Activated naive CD4-positive, alpha-beta T cell treated with anti-CD3 and anti-CD28 coated beads, Interleukin-2, amount 10 ng/mL, durations not matched to agents 7 days and 5 days (primary cell): ENCODE results near the gene TUBGCP5.
"Not testable (repeated sequence)": the region's sequence is repeated elsewhere in the genome, so short reads cannot be mapped to it uniquely, and the experiment has no call there.

Experiments
- CTCF ChIA-PET: fragments of 350-600 bp; sonication (Branson Sonifier 250); formaldehyde crosslinking; loops from one replicate; lab custom pipeline; 2021; ENCODE audit warnings: antibody characterized with exemption; lab: Charles Lee
- DNase-seq: peaks from one replicate; pipeline ENCODE4 v3.0.0-alpha.2; 2020
- H3K27ac Mint-ChIP-seq: one replicate; pipeline ENCODE4 v1.8.0; 2021; ENCODE audit warnings: mild to moderate bottlenecking, moderate library complexity, mixed read lengths
- H3K27me3 Mint-ChIP-seq: one replicate; pipeline ENCODE4 v1.8.0; 2021; ENCODE audit warnings: mild to moderate bottlenecking, mixed read lengths
- H3K36me3 Mint-ChIP-seq: one replicate; pipeline ENCODE4 v1.8.0; 2021; ENCODE audit warnings: mixed read lengths
- H3K4me1 Mint-ChIP-seq: one replicate; pipeline ENCODE4 v1.8.0; 2021; ENCODE audit warnings: mixed read lengths
- H3K4me3 Mint-ChIP-seq: one replicate; pipeline ENCODE4 v1.8.0; 2021; ENCODE audit warnings: mild to moderate bottlenecking, moderate library complexity, mixed read lengths
- H3K9me3 Mint-ChIP-seq: one replicate; pipeline ENCODE4 v1.8.0; 2021; ENCODE audit warnings: mixed read lengths

Gene TUBGCP5

GRCh38 chr15:23022156-23022555, 17.2 kb downstream of the TUBGCP5 start:
- DNase-seq = no peak
- Mint-ChIP-seq H3K4me3 (no peak overlapping the region), H3K9me3 (no peaks in the 10 kb centered on the region), H3K36me3 (peaks cover 30% of the 10 kb centered on the region), H3K27ac (no peak overlapping the region), H3K27me3 (no peaks in the 10 kb centered on the region), H3K4me1 (no peaks in the 10 kb centered on the region)
- CTCF ChIA-PET = interaction anchor here (3.6 kb wide), 1 partner anchor 14 kb away, joined by 14 read pairs; no protein-coding TSS in a partner anchor

- no peak for DNase-seq
Measured at GRCh38 chr15:23014394-23015000, 24.9 kb downstream of the TUBGCP5 start.

GRCh38 chr15:23013681-23014080, 25.7 kb downstream of the TUBGCP5 start:
- Mint-ChIP-seq H3K4me1 (no peaks in the 10 kb centered on the region), H3K9me3 (no peaks in the 10 kb centered on the region), H3K27me3 (no peaks in the 10 kb centered on the region), H3K27ac (no peak overlapping the region), H3K36me3 (peaks cover 39% of the 10 kb centered on the region), H3K4me3 (no peak overlapping the region)
- no peak for DNase-seq
- CTCF ChIA-PET = interaction anchor here (1.5 kb wide), 1 partner anchor 23 kb away, joined by 3 read pairs; no protein-coding TSS in a partner anchor

More at GRCh38 chr15:23014394-23015000, 24.9 kb downstream of the TUBGCP5 start:
- no peaks in the 10 kb centered on the region for H3K27me3 Mint-ChIP-seq
- no peak overlapping the region for H3K4me3 Mint-ChIP-seq
- CTCF ChIA-PET = interaction anchor here (1.5 kb wide), 1 partner anchor 22 kb away, joined by 3 read pairs; no protein-coding TSS in a partner anchor
- H3K4me1 Mint-ChIP-seq = no peaks in the 10 kb centered on the region
- H3K36me3 Mint-ChIP-seq = peaks cover 38% of the 10 kb centered on the region
- no peak overlapping the region for H3K27ac Mint-ChIP-seq
- H3K9me3 Mint-ChIP-seq = no peaks in the 10 kb centered on the region

- H3K27ac Mint-ChIP-seq, DNase-seq, H3K27me3 Mint-ChIP-seq, H3K9me3 Mint-ChIP-seq, H3K4me3 Mint-ChIP-seq, H3K4me1 Mint-ChIP-seq: not testable (repeated sequence)
- H3K36me3 Mint-ChIP-seq = peaks cover 41% of the 10 kb centered on the region
- CTCF ChIA-PET = interaction anchor here (0.7 to 1.5 kb wide), 2 partner anchors 24 kb away, joined by 3 read pairs; no protein-coding TSS in a partner anchor
Measured at GRCh38 chr15:23012616-23013015, 26.8 kb downstream of the TUBGCP5 start.

GRCh38 chr15:23003736-23004135, 35.6 kb downstream of the TUBGCP5 start:
- H3K27me3 Mint-ChIP-seq = no peaks in the 10 kb centered on the region
- CTCF ChIA-PET = interaction anchor here (2.1 kb wide), 1 partner anchor 33 kb away, joined by 5 read pairs; no protein-coding TSS in a partner anchor
- H3K27ac Mint-ChIP-seq = no peak overlapping the region
- H3K9me3 Mint-ChIP-seq = no peaks in the 10 kb centered on the region
- no peaks in the 10 kb centered on the region for H3K4me1 Mint-ChIP-seq
- H3K36me3 Mint-ChIP-seq = peaks cover 46% of the 10 kb centered on the region
- DNase-seq = no peak
- H3K4me3 Mint-ChIP-seq = no peak overlapping the region

GRCh38 chr15:23002920-23003319, 36.4 kb downstream of the TUBGCP5 start:
- Mint-ChIP-seq H3K27me3 (no peaks in the 10 kb centered on the region), H3K4me1 (no peaks in the 10 kb centered on the region), H3K27ac (no peak overlapping the region), H3K36me3 (peaks cover 43% of the 10 kb centered on the region), H3K4me3 (no peak overlapping the region), H3K9me3 (no peaks in the 10 kb centered on the region)
- no peak for DNase-seq
- CTCF ChIA-PET = interaction anchor here (2.1 kb wide), 1 partner anchor 33 kb away, joined by 5 read pairs; no protein-coding TSS in a partner anchor

- CTCF ChIA-PET = no interaction called here
- Mint-ChIP-seq H3K4me3 (no peak overlapping the region), H3K27ac (no peak overlapping the region), H3K9me3 (no peaks in the 10 kb centered on the region), H3K27me3 (no peaks in the 10 kb centered on the region), H3K36me3 (peaks cover 16% of the 10 kb centered on the region), H3K4me1 (no peaks in the 10 kb centered on the region)
- no peak for DNase-seq
Measured at GRCh38 chr15:22995795-22996194, 43.6 kb downstream of the TUBGCP5 start.

GRCh38 chr15:22992024-22992326, 47.4 kb downstream of the TUBGCP5 start:
- Mint-ChIP-seq H3K27ac (no peak overlapping the region), H3K27me3 (no peaks in the 10 kb centered on the region), H3K4me1 (no peaks in the 10 kb centered on the region), H3K9me3 (no peaks in the 10 kb centered on the region), H3K36me3 (peaks cover 4% of the 10 kb centered on the region), H3K4me3 (no peak overlapping the region)
- DNase-seq = no peak
- CTCF ChIA-PET = no interaction called here

- no peak overlapping the region for H3K4me3 Mint-ChIP-seq
- DNase-seq = no peak
Measured at GRCh38 chr15:22989576-22990477, 49.5 kb downstream of the TUBGCP5 start.

GRCh38 chr15:22988811-22989210, 50.6 kb downstream of the TUBGCP5 start:
- H3K4me3 Mint-ChIP-seq = no peak overlapping the region
- peaks cover 1% of the 10 kb centered on the region for H3K36me3 Mint-ChIP-seq
- H3K27me3 Mint-ChIP-seq = no peaks in the 10 kb centered on the region
- no peaks in the 10 kb centered on the region for H3K4me1 Mint-ChIP-seq
- no peaks in the 10 kb centered on the region for H3K9me3 Mint-ChIP-seq
- CTCF ChIA-PET = no interaction called here
- no peak for DNase-seq
- no peak overlapping the region for H3K27ac Mint-ChIP-seq

More at GRCh38 chr15:22989576-22990477, 49.5 kb downstream of the TUBGCP5 start:
- no peaks in the 10 kb centered on the region for H3K27me3 Mint-ChIP-seq
- H3K9me3 Mint-ChIP-seq = no peaks in the 10 kb centered on the region
- no peak overlapping the region for H3K27ac Mint-ChIP-seq
- CTCF ChIA-PET = no interaction called here
- H3K4me1 Mint-ChIP-seq = no peaks in the 10 kb centered on the region
- H3K36me3 Mint-ChIP-seq = peaks cover 4% of the 10 kb centered on the region

GRCh38 chr15:22981931-22982330, 57.4 kb downstream of the TUBGCP5 start:
- DNase-seq, CTCF ChIA-PET, H3K4me3 Mint-ChIP-seq, H3K27ac Mint-ChIP-seq, H3K36me3 Mint-ChIP-seq, H3K9me3 Mint-ChIP-seq: not testable (repeated sequence)
- peaks cover 30% of the 10 kb centered on the region for H3K27me3 Mint-ChIP-seq
- peaks cover 18% of the 10 kb centered on the region for H3K4me1 Mint-ChIP-seq

- Mint-ChIP-seq H3K4me1 (peaks cover 18% of the 10 kb centered on the region), H3K27me3 (peaks cover 32% of the 10 kb centered on the region), H3K27ac (no peak overlapping the region), H3K4me3 (peak overlapping the region; percentile 70), H3K36me3 (no peaks in the 10 kb centered on the region), H3K9me3 (no peaks in the 10 kb centered on the region)
- no peak for DNase-seq
- CTCF ChIA-PET = interaction anchor here (1.2 kb wide), 1 partner anchor 58 kb away, joined by 3 read pairs; the partner anchor contains the start of gene TUBGCP5
Measured at GRCh38 chr15:22981051-22981840, 58.1 kb downstream of the TUBGCP5 start.

- peaks cover 32% of the 10 kb centered on the region for H3K27me3 Mint-ChIP-seq
- CTCF ChIA-PET = interaction anchor here (1.2 kb wide), 1 partner anchor 59 kb away, joined by 3 read pairs; the partner anchor contains the start of gene TUBGCP5
- peaks cover 18% of the 10 kb centered on the region for H3K4me1 Mint-ChIP-seq
- no peaks in the 10 kb centered on the region for H3K9me3 Mint-ChIP-seq
- H3K36me3 Mint-ChIP-seq = no peaks in the 10 kb centered on the region
- no peak within 1 kb of the TSS for H3K27ac Mint-ChIP-seq
- H3K4me3 Mint-ChIP-seq = peak within 1 kb of the TSS; percentile 80
- DNase-seq = peak; percentile 42
Measured at GRCh38 chr15:22980189-22981050, 58.9 kb downstream of the TUBGCP5 start, which contains the start of gene CYFIP1. Gene CYFIP1, minus strand, starts transcription at chr15:22980368. Its CDS starts 33,083 bp downstream, at chr15:22947285.
